ENCODE results near the gene RNF220.

DNA sequence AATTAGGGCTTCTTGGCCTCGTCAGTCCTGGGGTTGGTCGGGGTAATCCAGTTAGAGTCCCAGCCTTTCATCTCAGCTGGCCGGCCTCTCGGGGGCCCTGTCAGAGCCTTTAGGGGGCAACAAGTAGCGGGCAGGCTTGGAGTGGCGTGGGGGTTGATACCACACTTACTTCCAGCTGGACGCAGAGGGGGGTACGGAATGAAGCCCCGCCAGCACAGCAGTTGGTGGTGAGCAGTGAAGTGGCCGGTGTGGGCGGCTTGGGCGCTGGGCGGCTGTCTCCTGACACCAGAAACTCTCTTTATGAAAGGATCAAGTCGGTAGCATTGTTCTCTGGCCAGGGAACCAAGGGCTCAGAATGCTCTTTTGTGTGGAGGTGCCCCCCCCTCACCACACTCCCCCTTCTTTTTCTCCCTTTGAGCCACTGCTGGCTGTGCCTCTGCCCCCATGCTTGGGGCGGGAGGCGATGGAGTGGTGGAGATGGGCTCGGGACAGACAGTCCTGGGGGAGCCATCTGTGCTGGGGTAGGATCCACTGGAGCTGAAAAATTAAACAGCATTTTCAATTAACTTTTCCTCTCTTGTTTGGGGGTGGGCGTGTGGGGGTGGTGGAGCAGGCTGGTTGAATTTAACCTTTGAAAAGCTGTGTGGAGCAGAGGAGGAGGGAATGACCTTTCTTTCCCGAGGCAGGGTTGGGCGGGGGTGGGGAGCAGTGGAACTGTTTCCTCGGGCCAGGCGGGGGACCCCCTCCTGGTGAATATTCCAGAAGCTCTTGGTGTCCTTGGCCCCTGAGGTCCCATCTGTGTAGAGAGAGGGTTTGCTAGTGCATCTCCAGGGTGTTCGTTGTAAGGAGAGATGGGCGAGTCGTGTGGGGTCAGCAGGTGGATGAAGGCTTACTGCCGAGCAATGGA is 102.7 kb downstream of the RNF220 start:
- TF ChIP-seq EZH2 (IDR thresholded peaks at IDR 0.05; ENCODE audit: insufficient read depth, poor library complexity, severe bottlenecking): no peak
- no peak for TF ChIP-seq EZH2phosphoT487 (IDR thresholded peaks at IDR 0.05; ENCODE audit: insufficient read depth, low read depth)
